DOHH2 (cell line): ENCODE measurements around the gene NR3C2.

Experiments used
- H3F3A ChIP-seq: fragments of 200-600 bp; sonication (generic), shearing (Covaris generic); 2 replicates; pipeline ENCODE4 v1.6.0; 2016; ENCODE audit warnings: antibody characterized with exemption, mild to moderate bottlenecking; ENCODE audit not compliant: control insufficient read depth, insufficient read depth
- H3K27ac ChIP-seq: fragments of 200-600 bp; sonication (generic); 2 replicates; pipeline ENCODE4 v1.5.1; 2014; ENCODE audit warnings: low read depth, mild to moderate bottlenecking, low read length, moderate library complexity
- H3K27me3 ChIP-seq: fragments of 200-600 bp; sonication (generic); 2 replicates; pipeline ENCODE4 v1.6.1; 2014; ENCODE audit warnings: mild to moderate bottlenecking, low read length, mixed read lengths; ENCODE audit not compliant: control insufficient read depth
- H3K36me3 ChIP-seq: fragments of 200-600 bp; sonication (generic); 2 replicates; pipeline ENCODE4 v1.6.1; 2014; ENCODE audit warnings: mild to moderate bottlenecking, low read length, moderate library complexity, mixed read lengths; ENCODE audit not compliant: control insufficient read depth
- H3K4me1 ChIP-seq: fragments of 200-600 bp; sonication (generic); 2 replicates; pipeline ENCODE4 v1.6.1; 2014; ENCODE audit warnings: mild to moderate bottlenecking, low read length, mixed read lengths; ENCODE audit not compliant: control insufficient read depth
- H3K4me2 ChIP-seq: fragments of 200-600 bp; sonication (generic); 2 replicates; pipeline ENCODE4 v1.6.0; 2014; ENCODE audit warnings: mild to moderate bottlenecking, low read length, moderate library complexity
- H3K4me3 ChIP-seq: fragments of 200-600 bp; sonication (generic); 2 replicates; pipeline ENCODE4 v1.5.1; 2014; ENCODE audit warnings: mild to moderate bottlenecking, low read length, mixed read lengths
- H3K79me2 ChIP-seq: fragments of 200-600 bp; sonication (generic); 2 replicates; pipeline ENCODE4 v1.6.1; 2014; ENCODE audit warnings: mild to moderate bottlenecking, low read length, mixed read lengths; ENCODE audit not compliant: control insufficient read depth
- H3K9me2 ChIP-seq: fragments of 200-600 bp; sonication (generic); replicated peaks from 2 replicates; pipeline ENCODE4 v1.6.1; 2014; ENCODE audit warnings: mild to moderate bottlenecking, low read length, mixed read lengths; ENCODE audit not compliant: control insufficient read depth
- H3K9me3 ChIP-seq: fragments of 200-600 bp; sonication (generic); 2 replicates; pipeline ENCODE4 v1.6.1; 2014; ENCODE audit warnings: antibody characterized with exemption, low read length, mixed read lengths; ENCODE audit not compliant: control insufficient read depth, insufficient read depth
- H4K20me1 ChIP-seq: fragments of 200-600 bp; sonication (generic); 2 replicates; pipeline ENCODE4 v1.6.0; 2014; ENCODE audit warnings: low read depth, mild to moderate bottlenecking, antibody characterized with exemption, low read length, moderate library complexity; ENCODE audit not compliant: control insufficient read depth, insufficient read depth
- CTCF ChIP-seq: fragments of 200-600 bp; sonication (generic); IDR thresholded peaks from one replicate; pipeline ENCODE4 v1.5.1; 2014; ENCODE audit warnings: antibody characterized with exemption, mild to moderate bottlenecking, low read depth, low read length; ENCODE audit not compliant: poor library complexity, severe bottlenecking
- EZH2phosphoT487 ChIP-seq: fragments of 200-600 bp; sonication (generic); IDR thresholded peaks from 2 replicates; pipeline ENCODE4 v1.6.1; 2017; ENCODE audit warnings: borderline replicate concordance, mild to moderate bottlenecking, antibody characterized with exemption, low read length, moderate library complexity, mixed read lengths

The NR3C2 gene

GRCh38 chr4:148182230-148182911, 259.8 kb downstream of the NR3C2 start:
- H3K4me3 ChIP-seq = no peak overlapping the region
- H4K20me1 ChIP-seq = no peaks in the 10 kb centered on the region
- no peaks in the 10 kb centered on the region for H3F3A ChIP-seq
- H3K4me2 ChIP-seq = no peak overlapping the region
- H3K79me2 ChIP-seq = no peaks in the 10 kb centered on the region
- no peaks in the 10 kb centered on the region for H3K27me3 ChIP-seq
- TF ChIP-seq EZH2phosphoT487 = no peak
- TF ChIP-seq CTCF = no peak
- H3K9me3 ChIP-seq = no peaks in the 10 kb centered on the region
- H3K36me3 ChIP-seq = no peaks in the 10 kb centered on the region
- no peak overlapping the region for H3K27ac ChIP-seq
- H3K4me1 ChIP-seq = no peaks in the 10 kb centered on the region
- no peaks in the 10 kb centered on the region for H3K9me2 ChIP-seq

GRCh38 chr4:148173397-148174017, 268.7 kb downstream of the NR3C2 start:
- Histone ChIP-seq H3K9me3 (no peaks in the 10 kb centered on the region), H3K27me3 (no peaks in the 10 kb centered on the region), H4K20me1 (no peaks in the 10 kb centered on the region), H3K9me2 (no peaks in the 10 kb centered on the region), H3K79me2 (no peaks in the 10 kb centered on the region), H3F3A (no peaks in the 10 kb centered on the region), H3K4me1 (no peaks in the 10 kb centered on the region), H3K27ac (no peak overlapping the region), H3K4me3 (no peak overlapping the region), H3K4me2 (no peak overlapping the region), H3K36me3 (no peaks in the 10 kb centered on the region)
- TF ChIP-seq CTCF (no peak), EZH2phosphoT487 (no peak)

GRCh38 chr4:148171596-148171995, 270.6 kb downstream of the NR3C2 start:
- TF ChIP-seq CTCF = no peak
- no peak for TF ChIP-seq EZH2phosphoT487
- H3K4me2 ChIP-seq = no peak overlapping the region
- H3K27me3 ChIP-seq = no peaks in the 10 kb centered on the region
- H3K9me2 ChIP-seq = no peaks in the 10 kb centered on the region
- H3K79me2 ChIP-seq = no peaks in the 10 kb centered on the region
- no peak overlapping the region for H3K27ac ChIP-seq
- H3K9me3 ChIP-seq = no peaks in the 10 kb centered on the region
- H3K4me1 ChIP-seq = no peaks in the 10 kb centered on the region
- H3K36me3 ChIP-seq = no peaks in the 10 kb centered on the region
- H3K4me3 ChIP-seq = no peak overlapping the region
- no peaks in the 10 kb centered on the region for H3F3A ChIP-seq
- no peaks in the 10 kb centered on the region for H4K20me1 ChIP-seq
